ENCODE data around the gene SLC35F2.
"Not testable (repeated sequence)": the region's sequence is repeated elsewhere in the genome, so short reads cannot be mapped to it uniquely, and the experiment has no call there.

- not testable (repeated sequence) for TF ChIP-seq CTCF, POLR2A, EP300, POLR2AphosphoS5 (IDR thresholded peaks at IDR 0.05)
These were observed 1.6 kb upstream of the SLC35F2 start for GRCh38 chr11:107860240-107860620.

Measured in gastroesophageal sphincter (tissue), 3 donors.